ENCODE data around the gene CMSS1. TPM values are rescaled to one million over a fixed set of nuclear protein-coding genes. Genes with fewer than 3 reads are reported as not detected.

Gene CMSS1
- total and polyA plus RNA-seq, 2 of the 13 experiments (the other 11 are each of a cell fraction or from before 2014, with no cell fraction given), result 6.4 to 48.7 TPM

DNA sequence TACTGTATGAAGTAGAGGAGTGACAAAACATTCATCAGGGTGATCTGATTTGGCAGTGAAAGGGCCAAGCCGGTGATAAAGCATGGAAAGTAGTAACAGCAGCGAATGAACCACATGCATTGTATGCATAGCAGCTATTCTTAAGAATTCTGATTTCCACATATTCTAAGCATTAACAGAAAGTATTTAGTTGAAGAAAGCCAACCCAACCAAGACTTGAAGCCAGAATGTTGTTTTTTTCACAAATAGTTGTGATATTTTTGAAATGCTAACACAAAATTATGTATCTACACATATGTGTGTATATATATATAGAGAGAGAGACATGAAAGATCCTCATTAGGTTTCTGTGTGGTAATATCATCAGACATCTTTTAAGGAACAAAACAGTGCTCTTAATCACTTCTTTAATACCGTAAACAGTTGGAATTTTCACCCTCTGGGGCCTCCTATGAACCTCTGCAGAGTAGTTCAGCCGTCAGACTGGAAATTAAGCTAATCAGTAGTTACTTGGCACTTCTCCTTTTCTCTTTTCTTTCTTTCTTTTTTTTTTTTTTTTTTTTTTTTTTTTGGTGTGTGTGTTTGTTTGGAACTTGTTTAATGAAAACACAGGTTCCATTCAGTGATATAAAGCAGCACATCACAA lies 139.6 kb downstream of the CMSS1 start:
- Histone ChIP-seq H3K4me3 (replicated peaks in 1 of 3; ENCODE audit: insufficient read depth in 1 of 3, low read depth in 2 of 3, low read length in 3 of 3) (no peak overlapping the region), H3K27me3 (ENCODE audit: control insufficient read depth in 1 of 2, insufficient read depth in 2 of 2, low read length in 2 of 2) (no peaks in the 10 kb centered on the region), H3K4me2 (ENCODE audit: low read depth, low read length) (no peak overlapping the region), H3K4me1 (ENCODE audit: insufficient read depth, low read length) (peaks cover 58% of the 10 kb centered on the region), H3K9me3 (ENCODE audit: low read length) (no peaks in the 10 kb centered on the region), H3K79me2 (ENCODE audit: insufficient read depth, low read length) (no peaks in the 10 kb centered on the region), H3K27ac (ENCODE audit: extremely low read length, insufficient read depth, low read length) (peak overlapping the region; percentile 63), H2AFZ (ENCODE audit: low read length) (no peak overlapping the region), H3K36me3 (replicated peaks in 1 of 2; ENCODE audit: control insufficient read depth in 1 of 2, insufficient read depth in 2 of 2, low read length in 2 of 2) (no peaks in the 10 kb centered on the region), H3K9ac (ENCODE audit: insufficient read depth, low read depth, low read length) (no peak overlapping the region), H4K20me1 (ENCODE audit: insufficient read depth, low read length) (no peaks in the 10 kb centered on the region)
- no TSS peak for BruUV-seq (replicated peaks)
- ChIA-PET CTCF (ENCODE audit: low intra/inter-chr PET ratio, low total read pairs) (no interaction called here), POLR2A (interaction anchor here (1.2 to 1.6 kb wide), 2 partner anchors 36 to 45 kb away, joined by 3 to 5 read pairs; no protein-coding TSS in a partner anchor)
- DNase-seq (ENCODE audit: low spot score) (no peak), ATAC-seq (no peak), FAIRE-seq (no peak)
- in situ Hi-C loops (cut with HindIII; ENCODE audit: extremely low pct_ligation_motif_present, low pct_unique_long_range_greater_than_20kb), result no loop called here
- WGBS (ENCODE audit: low lambda C conversion rate), result 97% methylated on average over 4 of the region's 4 CpGs
- no peak for TF ChIP-seq MED13 (CRISPR knock-in tag; IDR thresholded peaks at IDR 0.05)
- TF ChIP-seq SMYD3 (CRISPR knock-in tag; IDR thresholded peaks at IDR 0.05), result 0 out of 2 replicates have a peak, but pooled peaks have one; percentile 31
- intact Hi-C loops (cut with micrococcal nuclease; ENCODE audit: unreplicated experiment), result no loop called here

GRCh38 chr3:99958222-99958912 lies 140.7 kb downstream of the CMSS1 start:
- ATAC-seq (no peak), DNase-seq (ENCODE audit: low spot score) (no peak), FAIRE-seq (no peak)
- Histone ChIP-seq H3K9me3 (ENCODE audit: low read length) (no peaks in the 10 kb centered on the region), H2AFZ (ENCODE audit: low read length) (no peak overlapping the region), H3K36me3 (replicated peaks in 1 of 2; ENCODE audit: control insufficient read depth in 1 of 2, insufficient read depth in 2 of 2, low read length in 2 of 2) (no peaks in the 10 kb centered on the region), H4K20me1 (ENCODE audit: insufficient read depth, low read length) (no peaks in the 10 kb centered on the region), H3K27ac (ENCODE audit: extremely low read length, insufficient read depth, low read length) (no peak overlapping the region), H3K4me2 (ENCODE audit: low read depth, low read length) (no peak overlapping the region), H3K4me3 (replicated peaks in 1 of 3; ENCODE audit: insufficient read depth in 1 of 3, low read depth in 2 of 3, low read length in 3 of 3) (no peak overlapping the region), H3K79me2 (ENCODE audit: insufficient read depth, low read length) (no peaks in the 10 kb centered on the region), H3K4me1 (ENCODE audit: insufficient read depth, low read length) (peaks cover 56% of the 10 kb centered on the region), H3K9ac (ENCODE audit: insufficient read depth, low read depth, low read length) (no peak overlapping the region), H3K27me3 (ENCODE audit: control insufficient read depth in 1 of 2, insufficient read depth in 2 of 2, low read length in 2 of 2) (no peaks in the 10 kb centered on the region)
- ChIA-PET CTCF (ENCODE audit: low intra/inter-chr PET ratio, low total read pairs) (no interaction called here), POLR2A (no interaction called here)
- in situ Hi-C loops (cut with HindIII; ENCODE audit: extremely low pct_ligation_motif_present, low pct_unique_long_range_greater_than_20kb) (no loop called here), intact Hi-C loops (cut with micrococcal nuclease; ENCODE audit: unreplicated experiment) (no loop called here)
- WGBS (ENCODE audit: low lambda C conversion rate), result 98% methylated on average over 3 of the region's 3 CpGs
- BruUV-seq (replicated peaks), result no TSS peak
- no peak for TF ChIP-seq IRX3 (CRISPR knock-in tag; IDR thresholded peaks at IDR 0.05; ENCODE audit: borderline replicate concordance, low read depth)
- TF ChIP-seq, protein P1, sequence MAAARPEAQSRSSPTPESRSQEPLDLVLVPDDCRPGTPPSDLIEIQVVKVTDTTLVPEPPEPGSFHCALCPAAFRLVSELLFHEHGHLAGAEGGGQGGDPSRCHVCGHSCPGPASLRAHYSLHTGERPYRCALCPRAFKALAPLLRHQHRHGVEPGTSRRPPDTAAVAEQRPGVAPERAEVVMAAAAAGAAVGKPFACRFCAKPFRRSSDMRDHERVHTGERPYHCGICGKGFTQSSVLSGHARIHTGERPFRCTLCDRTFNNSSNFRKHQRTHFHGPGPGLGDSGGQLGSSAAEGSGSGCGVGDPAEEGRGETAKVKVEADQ (CRISPR knock-in tag; IDR thresholded peaks at IDR 0.05; ENCODE audit: borderline replicate concordance), result no peak

Data from HepG2 (cell line).